DOHH2 (cell line): ENCODE data around the gene FPR3.

Source experiments
- H3F3A ChIP-seq: fragments of 200-600 bp; sonication (generic), shearing (Covaris generic); 2 replicates; pipeline ENCODE4 v1.6.0; 2016; ENCODE audit warnings: antibody characterized with exemption, mild to moderate bottlenecking; ENCODE audit not compliant: control insufficient read depth, insufficient read depth
- H3K27ac ChIP-seq: fragments of 200-600 bp; sonication (generic); 2 replicates; pipeline ENCODE4 v1.5.1; 2014; ENCODE audit warnings: low read depth, mild to moderate bottlenecking, low read length, moderate library complexity
- H3K27me3 ChIP-seq: fragments of 200-600 bp; sonication (generic); 2 replicates; pipeline ENCODE4 v1.6.1; 2014; ENCODE audit warnings: mild to moderate bottlenecking, low read length, mixed read lengths; ENCODE audit not compliant: control insufficient read depth
- H3K36me3 ChIP-seq: fragments of 200-600 bp; sonication (generic); 2 replicates; pipeline ENCODE4 v1.6.1; 2014; ENCODE audit warnings: mild to moderate bottlenecking, low read length, moderate library complexity, mixed read lengths; ENCODE audit not compliant: control insufficient read depth
- H3K4me1 ChIP-seq: fragments of 200-600 bp; sonication (generic); 2 replicates; pipeline ENCODE4 v1.6.1; 2014; ENCODE audit warnings: mild to moderate bottlenecking, low read length, mixed read lengths; ENCODE audit not compliant: control insufficient read depth
- H3K4me2 ChIP-seq: fragments of 200-600 bp; sonication (generic); 2 replicates; pipeline ENCODE4 v1.6.0; 2014; ENCODE audit warnings: mild to moderate bottlenecking, low read length, moderate library complexity
- H3K4me3 ChIP-seq: fragments of 200-600 bp; sonication (generic); 2 replicates; pipeline ENCODE4 v1.5.1; 2014; ENCODE audit warnings: mild to moderate bottlenecking, low read length, mixed read lengths
- H3K79me2 ChIP-seq: fragments of 200-600 bp; sonication (generic); 2 replicates; pipeline ENCODE4 v1.6.1; 2014; ENCODE audit warnings: mild to moderate bottlenecking, low read length, mixed read lengths; ENCODE audit not compliant: control insufficient read depth
- H3K9me2 ChIP-seq: fragments of 200-600 bp; sonication (generic); replicated peaks from 2 replicates; pipeline ENCODE4 v1.6.1; 2014; ENCODE audit warnings: mild to moderate bottlenecking, low read length, mixed read lengths; ENCODE audit not compliant: control insufficient read depth
- H3K9me3 ChIP-seq: fragments of 200-600 bp; sonication (generic); 2 replicates; pipeline ENCODE4 v1.6.1; 2014; ENCODE audit warnings: antibody characterized with exemption, low read length, mixed read lengths; ENCODE audit not compliant: control insufficient read depth, insufficient read depth
- H4K20me1 ChIP-seq: fragments of 200-600 bp; sonication (generic); 2 replicates; pipeline ENCODE4 v1.6.0; 2014; ENCODE audit warnings: low read depth, mild to moderate bottlenecking, antibody characterized with exemption, low read length, moderate library complexity; ENCODE audit not compliant: control insufficient read depth, insufficient read depth
- CTCF ChIP-seq: fragments of 200-600 bp; sonication (generic); IDR thresholded peaks from one replicate; pipeline ENCODE4 v1.5.1; 2014; ENCODE audit warnings: antibody characterized with exemption, mild to moderate bottlenecking, low read depth, low read length; ENCODE audit not compliant: poor library complexity, severe bottlenecking
- EZH2phosphoT487 ChIP-seq: fragments of 200-600 bp; sonication (generic); IDR thresholded peaks from 2 replicates; pipeline ENCODE4 v1.6.1; 2017; ENCODE audit warnings: borderline replicate concordance, mild to moderate bottlenecking, antibody characterized with exemption, low read length, moderate library complexity, mixed read lengths

FPR3 gene

GRCh38 chr19:51861870-51862622 is 67.1 kb downstream of the FPR3 start:
- Histone ChIP-seq H3K27ac (no peak overlapping the region), H3K4me1 (no peaks in the 10 kb centered on the region), H3K4me2 (no peak overlapping the region), H4K20me1 (no peaks in the 10 kb centered on the region), H3K79me2 (no peaks in the 10 kb centered on the region), H3K36me3 (no peaks in the 10 kb centered on the region), H3K27me3 (no peaks in the 10 kb centered on the region), H3K9me3 (peaks cover 41% of the 10 kb centered on the region), H3K9me2 (no peaks in the 10 kb centered on the region), H3F3A (no peaks in the 10 kb centered on the region), H3K4me3 (no peak overlapping the region)
- no peak for TF ChIP-seq EZH2phosphoT487
- no peak for TF ChIP-seq CTCF

GRCh38 chr19:51873097-51873496 is 78.1 kb downstream of the FPR3 start:
- Histone ChIP-seq H3K27me3 (no peaks in the 10 kb centered on the region), H3K27ac (no peak overlapping the region), H4K20me1 (no peaks in the 10 kb centered on the region), H3K9me2 (no peaks in the 10 kb centered on the region), H3K9me3 (peaks cover 23% of the 10 kb centered on the region; the same call in 1 of the 2 replicates), H3K4me1 (no peaks in the 10 kb centered on the region), H3K79me2 (no peaks in the 10 kb centered on the region), H3K36me3 (no peaks in the 10 kb centered on the region), H3K4me3 (no peak overlapping the region), H3F3A (no peaks in the 10 kb centered on the region), H3K4me2 (no peak overlapping the region)
- TF ChIP-seq CTCF: no peak
- no peak for TF ChIP-seq EZH2phosphoT487
